GM10266 (cell line): ENCODE measurements around the gene TRAM2.

ENCODE experiments used
- DNase-seq: peaks from one replicate; pipeline ENCODE4 v3.0.0; 2012; ENCODE audit errors: extremely low spot score
- TF ChIP-seq, protein P1 (sequence below): IDR thresholded peaks from 2 replicates; pipeline ENCODE4 v1.5.1; 2012; ENCODE audit warnings: mild to moderate bottlenecking, low read depth; ENCODE audit not compliant: control insufficient read depth, insufficient read depth; ENCODE audit errors: missing control alignments

TRAM2 gene

DNA sequence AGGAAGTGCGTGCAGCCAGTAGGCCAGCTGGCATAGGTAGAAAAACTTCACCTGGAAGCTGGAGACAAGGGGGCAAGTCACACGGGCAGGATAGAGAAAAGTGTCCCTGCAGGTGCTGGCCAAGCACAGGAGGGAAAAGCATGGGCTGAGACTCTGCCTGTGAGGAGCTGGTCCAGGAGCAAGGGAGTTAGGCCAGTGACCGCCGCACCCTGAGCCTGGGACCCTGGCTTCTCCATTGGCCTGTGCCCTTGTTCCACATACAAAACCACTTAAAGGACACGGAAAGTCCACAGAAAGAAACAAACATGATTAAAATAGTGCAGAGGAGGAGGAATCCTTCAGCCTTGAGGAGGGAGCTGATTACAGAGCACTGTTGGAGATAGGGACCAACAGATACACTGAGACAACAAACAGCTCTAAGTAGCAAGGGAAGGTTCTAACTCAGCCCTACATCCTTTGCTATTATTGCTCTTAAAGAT lies 68.6 kb downstream of the TRAM2 start:
- no peak for DNase-seq
- TF ChIP-seq, protein P1, sequence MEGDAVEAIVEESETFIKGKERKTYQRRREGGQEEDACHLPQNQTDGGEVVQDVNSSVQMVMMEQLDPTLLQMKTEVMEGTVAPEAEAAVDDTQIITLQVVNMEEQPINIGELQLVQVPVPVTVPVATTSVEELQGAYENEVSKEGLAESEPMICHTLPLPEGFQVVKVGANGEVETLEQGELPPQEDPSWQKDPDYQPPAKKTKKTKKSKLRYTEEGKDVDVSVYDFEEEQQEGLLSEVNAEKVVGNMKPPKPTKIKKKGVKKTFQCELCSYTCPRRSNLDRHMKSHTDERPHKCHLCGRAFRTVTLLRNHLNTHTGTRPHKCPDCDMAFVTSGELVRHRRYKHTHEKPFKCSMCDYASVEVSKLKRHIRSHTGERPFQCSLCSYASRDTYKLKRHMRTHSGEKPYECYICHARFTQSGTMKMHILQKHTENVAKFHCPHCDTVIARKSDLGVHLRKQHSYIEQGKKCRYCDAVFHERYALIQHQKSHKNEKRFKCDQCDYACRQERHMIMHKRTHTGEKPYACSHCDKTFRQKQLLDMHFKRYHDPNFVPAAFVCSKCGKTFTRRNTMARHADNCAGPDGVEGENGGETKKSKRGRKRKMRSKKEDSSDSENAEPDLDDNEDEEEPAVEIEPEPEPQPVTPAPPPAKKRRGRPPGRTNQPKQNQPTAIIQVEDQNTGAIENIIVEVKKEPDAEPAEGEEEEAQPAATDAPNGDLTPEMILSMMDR: no peak

DNA sequence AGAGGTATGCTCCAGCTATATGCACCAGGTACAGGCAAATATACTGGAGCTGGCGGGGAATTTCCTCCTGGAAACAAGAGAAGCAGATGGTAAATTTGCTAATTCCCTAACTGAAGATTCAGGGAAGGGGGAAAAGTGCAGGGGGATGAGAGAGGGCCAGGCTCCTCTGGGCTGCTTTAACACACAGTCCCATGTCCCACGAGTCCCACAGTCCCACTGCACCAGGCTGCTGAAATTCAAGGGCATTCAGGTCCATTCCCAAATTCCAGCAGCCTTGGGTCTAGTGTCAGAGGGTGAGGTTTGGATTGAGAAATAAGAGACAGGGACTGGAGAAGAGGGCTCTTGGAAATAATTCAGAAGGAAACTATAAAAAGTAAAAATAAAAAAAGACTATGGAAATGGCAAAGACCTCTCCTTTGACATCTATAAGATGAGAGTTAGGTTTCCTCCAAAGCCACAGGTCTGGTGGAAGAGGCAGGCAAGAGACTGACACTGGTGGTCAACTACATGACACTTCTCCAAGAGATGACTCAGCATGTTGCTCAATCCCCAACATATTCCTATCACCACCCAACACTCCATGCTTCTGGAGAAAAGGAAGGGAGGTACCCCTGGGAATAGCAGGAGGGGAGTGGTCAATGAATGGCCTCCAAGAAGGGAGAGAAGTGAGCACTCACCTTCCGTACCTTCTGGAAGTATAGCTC lies 69.2 kb downstream of the TRAM2 start:
- TF ChIP-seq, protein P1: no peak
- DNase-seq: no peak

DNA sequence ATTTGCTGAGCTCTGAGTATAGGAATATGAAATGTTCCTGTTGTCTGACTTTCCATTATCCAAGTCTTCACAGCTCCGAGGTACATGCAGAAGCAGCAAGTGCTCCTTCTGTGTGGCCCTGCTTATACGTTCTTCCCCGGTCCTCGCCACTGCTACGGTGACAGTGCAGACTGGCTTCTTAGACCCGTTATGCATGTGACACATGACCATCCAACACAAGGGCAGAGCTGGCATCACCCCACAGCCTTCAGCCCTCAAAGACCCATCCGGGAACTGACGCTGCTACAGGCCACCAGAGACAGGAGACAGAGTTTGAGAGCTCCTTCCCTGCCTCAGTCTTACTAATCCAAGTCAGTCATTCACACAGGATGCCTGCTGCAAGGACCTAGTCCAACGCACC lies 70.4 kb downstream of the TRAM2 start:
- DNase-seq: no peak
- TF ChIP-seq, protein P1: no peak

DNA sequence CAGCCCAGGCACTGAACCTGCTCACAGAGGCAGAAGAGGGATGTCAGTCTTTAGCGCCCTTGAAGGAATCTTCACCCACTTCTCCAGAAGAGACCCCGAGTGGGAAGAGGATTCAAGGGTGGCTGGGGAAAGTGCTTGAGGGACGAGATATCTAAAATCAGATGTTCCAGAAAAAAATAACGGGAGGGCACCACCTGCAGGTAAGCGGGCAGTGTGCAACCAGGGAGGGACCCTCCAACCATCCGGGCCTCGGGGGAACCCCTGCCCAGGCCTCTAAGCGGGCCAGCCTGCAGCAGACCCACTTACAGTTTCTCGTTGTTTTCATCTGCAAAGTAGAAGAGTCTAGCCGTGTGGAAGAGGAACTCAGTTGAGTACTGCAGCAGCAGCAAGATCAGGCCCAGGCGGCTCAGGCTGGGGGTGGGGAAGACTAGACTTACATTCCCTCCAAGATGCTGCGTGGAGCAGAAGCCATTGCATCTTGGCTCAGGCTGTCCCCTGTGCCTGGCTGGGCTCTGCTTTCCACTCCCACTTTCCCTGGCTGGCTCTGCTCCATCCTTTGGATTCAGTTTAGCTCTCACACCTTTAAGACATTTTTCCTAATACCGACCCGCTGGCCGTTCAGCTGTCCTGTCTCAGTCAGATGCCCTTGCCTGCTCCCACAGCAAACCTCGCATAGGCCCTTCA lies 71.0 kb downstream of the TRAM2 start:
- TF ChIP-seq, protein P1: no peak
- DNase-seq: no peak

DNA sequence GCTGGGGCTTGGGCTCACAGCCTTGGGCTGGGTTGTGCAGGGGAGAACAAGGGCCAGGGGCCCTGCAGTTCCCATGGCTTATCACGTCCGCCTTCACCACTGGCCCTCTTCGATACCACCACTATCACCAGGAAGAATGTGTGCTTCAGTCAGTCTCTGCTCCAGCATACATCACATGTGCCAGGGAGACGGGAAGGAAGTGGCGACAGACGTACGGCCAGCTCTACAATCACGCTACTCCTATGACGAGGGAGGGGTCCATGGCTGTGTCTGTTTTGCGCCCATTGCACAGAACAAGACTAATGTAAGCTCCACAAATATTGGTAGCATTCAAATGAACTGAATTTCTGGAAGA lies 72.1 kb downstream of the TRAM2 start:
- DNase-seq: no peak
- TF ChIP-seq, protein P1: no peak

DNA sequence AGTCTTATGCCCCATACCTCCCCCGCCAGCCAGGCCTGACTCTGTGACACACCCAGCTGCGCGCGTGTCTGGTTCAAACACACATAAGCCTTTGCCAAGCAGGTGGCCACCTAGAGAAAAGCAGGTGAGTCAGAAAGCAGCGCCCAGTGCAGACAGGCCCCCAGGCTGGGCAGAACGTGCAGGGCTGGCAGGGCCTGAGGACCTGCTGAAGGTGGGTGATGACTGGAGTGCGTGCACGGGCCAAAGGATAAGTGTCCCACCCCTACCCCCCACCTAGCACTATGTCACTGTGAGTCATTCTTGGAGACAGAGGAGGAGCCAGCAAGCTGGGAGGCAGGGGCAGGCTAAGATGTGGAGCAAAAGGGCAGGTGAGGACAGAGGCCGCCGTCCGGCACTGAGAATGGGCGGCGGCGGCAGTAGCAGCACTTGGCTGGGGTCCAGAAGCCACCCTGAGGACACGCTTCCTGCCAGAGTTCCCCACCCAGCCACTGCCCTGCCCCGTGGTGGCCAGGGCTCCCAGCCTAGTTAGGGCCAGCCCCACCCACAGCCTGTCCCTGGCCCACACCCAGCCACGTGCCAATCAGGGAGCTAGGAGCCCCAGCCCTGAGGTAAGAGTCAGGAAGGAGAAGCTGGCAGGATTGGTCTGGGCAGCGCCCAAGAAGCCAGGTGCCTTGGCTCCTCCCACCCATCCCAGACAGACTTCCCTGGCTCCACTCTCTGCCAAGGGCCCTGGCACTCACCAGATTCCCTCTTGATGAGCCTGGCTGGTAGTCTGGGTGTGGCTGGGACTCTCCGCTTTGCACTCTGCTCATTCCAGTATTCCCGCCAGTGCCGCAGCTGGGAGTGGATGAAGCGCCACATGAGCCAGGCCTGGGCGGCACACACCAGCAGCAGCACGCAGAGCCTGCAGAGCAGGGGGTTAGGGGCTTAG lies 72.7 kb downstream of the TRAM2 start:
- no peak for DNase-seq
- TF ChIP-seq, protein P1: no peak
